SU-DHL-6 (cell line): ENCODE measurements around the gene ARPC2.

Experiments
- H2AFZ ChIP-seq: fragments of 200-600 bp; sonication (generic); 2 replicates; pipeline ENCODE4 v1.6.1; 2014; ENCODE audit warnings: low read depth, mild to moderate bottlenecking, moderate library complexity, mixed read lengths, antibody characterized with exemption, low read length; ENCODE audit not compliant: severe bottlenecking
- H3F3A ChIP-seq: fragments of 200-600 bp; shearing (Covaris generic); 2 replicates; pipeline ENCODE4 v1.6.0; 2016; ENCODE audit warnings: antibody characterized with exemption, mild to moderate bottlenecking; ENCODE audit not compliant: insufficient read depth
- H3K27ac ChIP-seq: fragments of 200-600 bp; sonication (generic); 2 replicates; pipeline ENCODE4 v1.5.1; 2016; ENCODE audit warnings: low read depth, mild to moderate bottlenecking, low read length, moderate library complexity, mixed read lengths
- H3K27me3 ChIP-seq: fragments of 200-600 bp; sonication (generic), shearing (Covaris generic); 2 replicates; pipeline ENCODE4 v1.6.0; 2014; ENCODE audit warnings: mild to moderate bottlenecking, low read length
- H3K36me3 ChIP-seq: fragments of 200-600 bp; sonication (generic); 2 replicates; pipeline ENCODE4 v1.6.1; 2014; ENCODE audit warnings: mild to moderate bottlenecking, low read length, mixed read lengths
- H3K4me2 ChIP-seq: fragments of 300-600, 200-600 bp; shearing (Covaris generic), sonication (generic); 2 replicates; pipeline ENCODE4 v1.6.0; 2014; ENCODE audit warnings: low read length, low read depth, mild to moderate bottlenecking; ENCODE audit not compliant: poor library complexity, severe bottlenecking
- H3K4me3 ChIP-seq: fragments of 200-600 bp; sonication (generic); 2 replicates; pipeline ENCODE4 v1.5.1; 2014; ENCODE audit warnings: antibody characterized with exemption, low read length, mild to moderate bottlenecking, mixed read lengths; ENCODE audit not compliant: insufficient read depth, poor library complexity, severe bottlenecking
- H3K79me2 ChIP-seq: fragments of 200-600 bp; sonication (generic); 2 replicates; pipeline ENCODE4 v1.6.1; 2014; ENCODE audit warnings: mild to moderate bottlenecking, low read length, moderate library complexity; ENCODE audit not compliant: insufficient read depth
- H3K9ac ChIP-seq: fragments of 200-600 bp; sonication (generic); 2 replicates; pipeline ENCODE4 v1.7.0; 2014; ENCODE audit warnings: mild to moderate bottlenecking, low read length
- H3K9me2 ChIP-seq: fragments of 200-600 bp; sonication (generic); replicated peaks from 2 replicates; pipeline ENCODE4 v1.6.1; 2014; ENCODE audit warnings: low read length; ENCODE audit not compliant: insufficient read depth
- H3K9me3 ChIP-seq: fragments of 200-600 bp; sonication (generic); 2 replicates; pipeline ENCODE4 v1.6.1; 2014; ENCODE audit warnings: low read length, mixed read lengths; ENCODE audit not compliant: insufficient read depth
- H4K20me1 ChIP-seq: fragments of 200-600 bp; sonication (generic); 2 replicates; pipeline ENCODE4 v1.6.1; 2014; ENCODE audit warnings: low read depth, mild to moderate bottlenecking, antibody characterized with exemption, low read length, moderate library complexity, mixed read lengths
- EZH2phosphoT487 ChIP-seq: fragments of 200-600 bp; sonication (generic), shearing (Covaris generic); conservative IDR thresholded peaks from 2 replicates; pipeline ENCODE4 v1.6.1; 2018; ENCODE audit warnings: mild to moderate bottlenecking, antibody characterized with exemption, low read length, moderate library complexity, mixed read lengths
- TF ChIP-seq, protein P1 (sequence below): fragments of 200-600 bp; sonication (generic); IDR thresholded peaks from one replicate; pipeline ENCODE4 v1.5.1; 2017; ENCODE audit warnings: antibody characterized with exemption, mild to moderate bottlenecking, low read length, moderate library complexity; ENCODE audit not compliant: insufficient read depth, poor library complexity, severe bottlenecking

ARPC2 gene

DNA sequence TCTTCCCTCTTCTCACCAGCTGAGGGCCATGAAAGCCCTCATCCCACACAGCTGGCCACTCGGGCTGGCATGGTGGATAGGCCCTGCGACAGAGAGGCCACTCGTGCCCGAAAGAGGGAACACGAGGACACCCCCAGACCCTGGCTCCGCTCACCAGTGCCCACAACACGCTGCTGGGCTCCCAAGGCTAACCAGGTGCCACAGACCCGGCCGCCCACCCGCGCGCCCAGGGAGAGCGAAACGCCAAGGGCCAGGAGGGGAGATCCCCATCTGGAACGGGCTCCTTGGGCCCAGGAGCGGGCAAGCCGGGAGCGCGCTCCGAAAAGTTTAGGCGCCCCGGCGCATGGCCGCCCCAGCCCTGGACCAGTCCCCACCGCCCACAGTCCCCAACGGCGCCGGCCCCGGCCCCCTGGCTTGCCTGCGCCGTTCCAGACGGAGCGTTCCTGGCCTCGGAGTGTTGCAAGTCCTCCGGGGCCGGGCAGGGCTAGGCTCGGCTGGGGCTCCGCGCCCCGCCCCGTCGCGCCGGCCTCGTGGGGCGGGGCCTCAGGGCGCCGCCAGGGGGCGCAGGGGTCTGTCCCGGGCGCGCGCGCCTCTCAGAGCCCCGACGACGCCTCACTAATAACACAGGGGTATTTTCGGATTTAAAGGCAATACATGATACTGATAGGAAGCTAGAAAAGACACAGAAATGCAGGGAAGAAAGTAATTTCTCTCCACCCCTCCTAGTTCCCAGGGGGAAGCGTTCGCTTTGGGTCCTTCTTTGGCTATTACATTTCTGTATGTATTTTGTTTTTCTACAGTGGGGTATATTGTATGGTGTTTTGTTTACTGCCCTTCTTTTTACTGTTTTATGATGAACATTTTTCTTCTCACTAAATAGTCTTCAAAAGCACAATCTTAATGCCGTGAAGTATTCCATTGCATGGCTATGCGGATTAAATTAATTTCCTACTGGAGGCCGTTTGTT is 75.3 kb downstream of the ARPC2 start, which contains the start of gene TMBIM1:
TSS of gene TMBIM1 (minus strand) at position 456 of the 967 bp plus-strand sequence. CDS start 10,362 bp downstream, outside the sequence.
- no peaks in the 10 kb centered on the region for H3K36me3 ChIP-seq
- no peaks in the 10 kb centered on the region for H3K79me2 ChIP-seq
- TF ChIP-seq, protein P1, sequence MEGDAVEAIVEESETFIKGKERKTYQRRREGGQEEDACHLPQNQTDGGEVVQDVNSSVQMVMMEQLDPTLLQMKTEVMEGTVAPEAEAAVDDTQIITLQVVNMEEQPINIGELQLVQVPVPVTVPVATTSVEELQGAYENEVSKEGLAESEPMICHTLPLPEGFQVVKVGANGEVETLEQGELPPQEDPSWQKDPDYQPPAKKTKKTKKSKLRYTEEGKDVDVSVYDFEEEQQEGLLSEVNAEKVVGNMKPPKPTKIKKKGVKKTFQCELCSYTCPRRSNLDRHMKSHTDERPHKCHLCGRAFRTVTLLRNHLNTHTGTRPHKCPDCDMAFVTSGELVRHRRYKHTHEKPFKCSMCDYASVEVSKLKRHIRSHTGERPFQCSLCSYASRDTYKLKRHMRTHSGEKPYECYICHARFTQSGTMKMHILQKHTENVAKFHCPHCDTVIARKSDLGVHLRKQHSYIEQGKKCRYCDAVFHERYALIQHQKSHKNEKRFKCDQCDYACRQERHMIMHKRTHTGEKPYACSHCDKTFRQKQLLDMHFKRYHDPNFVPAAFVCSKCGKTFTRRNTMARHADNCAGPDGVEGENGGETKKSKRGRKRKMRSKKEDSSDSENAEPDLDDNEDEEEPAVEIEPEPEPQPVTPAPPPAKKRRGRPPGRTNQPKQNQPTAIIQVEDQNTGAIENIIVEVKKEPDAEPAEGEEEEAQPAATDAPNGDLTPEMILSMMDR, result peak; percentile 91
- TF ChIP-seq EZH2phosphoT487, result no peak
- H3K27ac ChIP-seq, result no peak within 1 kb of the TSS
- no peaks in the 10 kb centered on the region for H3K9me3 ChIP-seq
- peak within 1 kb of the TSS; percentile 42 for H3K4me2 ChIP-seq
- H3K27me3 ChIP-seq, result no peaks in the 10 kb centered on the region
- peak within 1 kb of the TSS; percentile 10 for H3K4me3 ChIP-seq
- H3K9ac ChIP-seq, result no peak within 1 kb of the TSS
- H2AFZ ChIP-seq, result peak within 1 kb of the TSS; percentile 63
- H3F3A ChIP-seq, result no peaks in the 10 kb centered on the region
- no peaks in the 10 kb centered on the region for H3K9me2 ChIP-seq
- no peaks in the 10 kb centered on the region for H4K20me1 ChIP-seq

DNA sequence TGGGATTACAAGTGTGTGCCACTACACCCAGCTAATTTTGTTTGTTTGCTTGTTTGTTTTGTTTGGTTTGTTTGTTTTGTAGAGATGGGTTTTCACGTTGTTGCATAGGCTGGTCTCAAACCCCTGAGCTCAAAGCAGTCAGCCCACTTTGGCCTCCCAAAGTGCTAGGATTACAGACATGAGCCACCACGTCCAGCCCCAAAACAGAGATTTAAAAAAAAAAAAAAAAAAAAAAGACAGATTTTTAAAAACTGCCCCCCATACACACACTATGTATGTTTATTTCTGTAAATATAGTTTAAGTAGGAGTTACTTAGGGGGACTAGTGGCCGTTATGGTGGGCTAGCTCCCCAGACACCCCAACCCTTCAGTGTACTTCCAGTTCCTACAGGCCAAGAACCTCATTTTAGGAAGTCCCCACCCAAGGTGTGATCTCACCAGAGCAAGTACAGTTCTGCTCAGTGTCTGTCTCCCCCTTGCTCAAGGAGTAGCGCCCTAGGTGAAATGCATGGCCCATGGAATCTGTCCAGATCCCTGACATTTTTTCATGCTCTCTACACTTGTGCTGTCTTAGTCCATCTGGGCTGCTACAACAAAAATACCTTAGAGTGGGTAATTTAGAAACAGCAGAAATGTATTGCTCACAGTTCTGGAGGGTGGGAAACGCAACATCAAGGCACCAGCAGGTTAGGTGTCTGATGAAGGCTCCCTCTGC is 76.9 kb downstream of the ARPC2 start:
- Histone ChIP-seq H3K9ac (no peak overlapping the region), H3K4me3 (no peak overlapping the region), H3F3A (no peaks in the 10 kb centered on the region), H3K27ac (no peak overlapping the region), H3K27me3 (no peaks in the 10 kb centered on the region), H3K79me2 (no peaks in the 10 kb centered on the region), H2AFZ (no peak overlapping the region), H3K9me2 (no peaks in the 10 kb centered on the region), H3K36me3 (no peaks in the 10 kb centered on the region), H3K4me2 (no peak overlapping the region), H3K9me3 (no peaks in the 10 kb centered on the region), H4K20me1 (no peaks in the 10 kb centered on the region)
- TF ChIP-seq, protein P1, result no peak
- TF ChIP-seq EZH2phosphoT487, result no peak

DNA sequence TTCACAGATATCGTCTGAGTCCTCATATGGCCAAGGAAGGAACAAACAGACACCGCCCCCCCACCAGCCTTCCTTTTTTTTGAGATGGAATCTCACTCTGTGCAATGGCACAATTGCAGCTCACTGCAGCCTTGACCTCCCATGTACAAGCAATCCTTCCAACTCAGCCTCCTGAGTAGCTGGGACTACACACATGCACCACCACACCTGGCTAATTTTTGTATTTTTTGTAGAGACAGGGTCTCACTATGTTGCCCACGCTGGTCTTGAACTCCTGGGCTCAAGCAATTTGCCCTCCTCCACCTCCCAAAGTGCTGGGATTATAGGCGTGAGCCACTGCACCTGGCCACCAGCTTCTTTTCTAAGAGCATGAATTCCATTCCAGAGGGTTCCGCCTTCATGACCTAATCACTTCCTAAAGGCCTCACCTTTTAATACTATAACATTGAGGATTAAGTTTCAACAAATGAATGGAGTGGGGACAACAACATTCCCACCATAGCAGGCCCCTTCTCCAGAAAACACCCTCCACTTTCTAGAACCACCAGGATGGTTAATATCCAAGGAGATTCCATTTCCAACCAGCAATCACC is 77.5 kb downstream of the ARPC2 start:
- Histone ChIP-seq H3K27me3 (no peaks in the 10 kb centered on the region), H3K9me3 (no peaks in the 10 kb centered on the region), H4K20me1 (no peaks in the 10 kb centered on the region), H3K4me2 (no peak overlapping the region), H3K36me3 (no peaks in the 10 kb centered on the region), H3K9me2 (no peaks in the 10 kb centered on the region), H3K27ac (no peak overlapping the region), H3K9ac (no peak overlapping the region), H3K4me3 (no peak overlapping the region), H3K79me2 (no peaks in the 10 kb centered on the region), H2AFZ (no peak overlapping the region), H3F3A (no peaks in the 10 kb centered on the region)
- TF ChIP-seq EZH2phosphoT487, result no peak
- TF ChIP-seq, protein P1, result no peak
